T-helper 22 cell (primary cell): ENCODE measurements around the gene ATF7IP2.
"Not testable (repeated sequence)": the region's sequence is repeated elsewhere in the genome, so short reads cannot be mapped to it uniquely, and the experiment has no call there.

ENCODE experiments used
- DNase-seq: peaks from one replicate; pipeline ENCODE4 v3.0.0-alpha.2; 2020; ENCODE audit warnings: low read depth

The ATF7IP2 gene

GRCh38 chr16:10373556-10373955, 12.3 kb upstream of the ATF7IP2 start:
- DNase-seq: no peak

- DNase-seq: no peak
These were observed 9.6 kb upstream of the ATF7IP2 start for GRCh38 chr16:10376229-10376628.

- no peak for DNase-seq
These were observed 2.2 kb upstream of the ATF7IP2 start for GRCh38 chr16:10383626-10384025.

GRCh38 chr16:10386517-10387100, 748 bp downstream of the ATF7IP2 start:
- DNase-seq: no peak

- DNase-seq: no peak
These were observed 1.3 kb downstream of the ATF7IP2 start for GRCh38 chr16:10387188-10387617.

- no peak for DNase-seq
These were observed 3.1 kb downstream of the ATF7IP2 start for GRCh38 chr16:10388988-10389387.

GRCh38 chr16:10390330-10390729, 4.5 kb downstream of the ATF7IP2 start:
- no peak for DNase-seq

GRCh38 chr16:10390867-10391266, 5.0 kb downstream of the ATF7IP2 start:
- DNase-seq: no peak

GRCh38 chr16:10391339-10391738, 5.5 kb downstream of the ATF7IP2 start:
- DNase-seq: no peak

GRCh38 chr16:10402975-10403374, 17.1 kb downstream of the ATF7IP2 start:
- DNase-seq: no peak

GRCh38 chr16:10405386-10405939, 19.6 kb downstream of the ATF7IP2 start:
- no peak for DNase-seq

- DNase-seq: no peak
These were observed 23.0 kb downstream of the ATF7IP2 start for GRCh38 chr16:10408824-10409381.

GRCh38 chr16:10409713-10410112, 23.9 kb downstream of the ATF7IP2 start:
- not testable (repeated sequence) for DNase-seq

GRCh38 chr16:10410469-10410868, 24.6 kb downstream of the ATF7IP2 start:
- DNase-seq: no peak

- no peak for DNase-seq
These were observed 27.2 kb downstream of the ATF7IP2 start for GRCh38 chr16:10412935-10413601.

GRCh38 chr16:10418204-10418603, 32.3 kb downstream of the ATF7IP2 start:
- DNase-seq: not testable (repeated sequence)

GRCh38 chr16:10419701-10420100, 33.8 kb downstream of the ATF7IP2 start:
- no peak for DNase-seq

- no peak for DNase-seq
These were observed 35.7 kb downstream of the ATF7IP2 start for GRCh38 chr16:10421596-10421995.

- DNase-seq: no peak
These were observed 42.7 kb downstream of the ATF7IP2 start for GRCh38 chr16:10428433-10429168.

- not testable (repeated sequence) for DNase-seq
These were observed 43.6 kb downstream of the ATF7IP2 start for GRCh38 chr16:10429299-10429969.

GRCh38 chr16:10441726-10442125, 55.9 kb downstream of the ATF7IP2 start:
- no peak for DNase-seq

- DNase-seq: no peak
These were observed 61.4 kb downstream of the ATF7IP2 start for GRCh38 chr16:10447289-10447688.
